Measurements from ENCODE around the gene SETD3.

Gene SETD3

GRCh38 chr14:99436247-99437180 is 44.1 kb downstream of the SETD3 start:
- Histone ChIP-seq H3K9ac (ENCODE audit: low read length in 2 of 2) (peak overlapping the region in 1 of 2 donors; percentile 29), H3K27ac (ENCODE audit: low read length) (peak overlapping the region; percentile 31), H3K4me3 (ENCODE audit: low read length in 2 of 2) (no peak overlapping the region), H3K36me3 (ENCODE audit: control insufficient read depth in 2 of 2, insufficient read depth in 2 of 2, low read length in 2 of 2) (peaks cover 15 to 30% of the 10 kb centered on the region in 2 donors), H3K27me3 (ENCODE audit: control insufficient read depth in 1 of 2, insufficient read depth in 2 of 2, low read length in 2 of 2) (no peaks in the 10 kb centered on the region), H3K9me3 (ENCODE audit: control insufficient read depth in 2 of 2, low read length in 2 of 2) (no peaks in the 10 kb centered on the region), H3K4me1 (ENCODE audit: control insufficient read depth, insufficient read depth, low read length) (peaks cover 10% of the 10 kb centered on the region)

GRCh38 chr14:99435327-99435726 is 45.3 kb downstream of the SETD3 start:
- H3K4me1 ChIP-seq (ENCODE audit: control insufficient read depth, insufficient read depth, low read length): peaks cover 18% of the 10 kb centered on the region
- H3K36me3 ChIP-seq (ENCODE audit: control insufficient read depth in 2 of 2, insufficient read depth in 2 of 2, low read length in 2 of 2): peaks cover 11 to 26% of the 10 kb centered on the region in 2 donors
- no peak overlapping the region for H3K27ac ChIP-seq (ENCODE audit: low read length)
- no peak overlapping the region for H3K4me3 ChIP-seq (ENCODE audit: low read length in 2 of 2)
- no peaks in the 10 kb centered on the region for H3K27me3 ChIP-seq (ENCODE audit: control insufficient read depth in 1 of 2, insufficient read depth in 2 of 2, low read length in 2 of 2)
- H3K9ac ChIP-seq (ENCODE audit: low read length in 2 of 2): no peak overlapping the region
- no peaks in the 10 kb centered on the region for H3K9me3 ChIP-seq (ENCODE audit: control insufficient read depth in 2 of 2, low read length in 2 of 2)

- Histone ChIP-seq H3K36me3 (ENCODE audit: control insufficient read depth in 2 of 2, insufficient read depth in 2 of 2, low read length in 2 of 2) (peaks cover 14 to 29% of the 10 kb centered on the region in 2 donors), H3K4me3 (ENCODE audit: low read length in 2 of 2) (no peak overlapping the region)
Measured at GRCh38 chr14:99432485-99432884, 48.2 kb downstream of the SETD3 start.

GRCh38 chr14:99431986-99432385 is 48.7 kb downstream of the SETD3 start:
- Histone ChIP-seq H3K36me3 (ENCODE audit: control insufficient read depth in 2 of 2, insufficient read depth in 2 of 2, low read length in 2 of 2) (peaks cover 11 to 27% of the 10 kb centered on the region in 2 donors), H3K9ac (ENCODE audit: low read length in 2 of 2) (no peak overlapping the region)

More at GRCh38 chr14:99432485-99432884, 48.2 kb downstream of the SETD3 start:
- Histone ChIP-seq H3K9me3 (ENCODE audit: control insufficient read depth in 2 of 2, low read length in 2 of 2) (no peaks in the 10 kb centered on the region), H3K27ac (ENCODE audit: low read length) (no peak overlapping the region), H3K4me1 (ENCODE audit: control insufficient read depth, insufficient read depth, low read length) (peaks cover 18% of the 10 kb centered on the region), H3K27me3 (ENCODE audit: control insufficient read depth in 1 of 2, insufficient read depth in 2 of 2, low read length in 2 of 2) (no peaks in the 10 kb centered on the region), H3K9ac (ENCODE audit: low read length in 2 of 2) (no peak overlapping the region)

GRCh38 chr14:99430491-99430890 is 50.2 kb downstream of the SETD3 start:
- peaks cover 11 to 31% of the 10 kb centered on the region in 2 donors for H3K36me3 ChIP-seq (ENCODE audit: control insufficient read depth in 2 of 2, insufficient read depth in 2 of 2, low read length in 2 of 2)
- H3K4me1 ChIP-seq (ENCODE audit: control insufficient read depth, insufficient read depth, low read length): peaks cover 8% of the 10 kb centered on the region
- no peak overlapping the region for H3K9ac ChIP-seq (ENCODE audit: low read length in 2 of 2)
- no peak overlapping the region for H3K4me3 ChIP-seq (ENCODE audit: low read length in 2 of 2)
- H3K27me3 ChIP-seq (ENCODE audit: control insufficient read depth in 1 of 2, insufficient read depth in 2 of 2, low read length in 2 of 2): no peaks in the 10 kb centered on the region
- H3K27ac ChIP-seq (ENCODE audit: low read length): no peak overlapping the region
- H3K9me3 ChIP-seq (ENCODE audit: control insufficient read depth in 2 of 2, low read length in 2 of 2): no peaks in the 10 kb centered on the region

More at GRCh38 chr14:99431986-99432385, 48.7 kb downstream of the SETD3 start:
- Histone ChIP-seq H3K9me3 (ENCODE audit: control insufficient read depth in 2 of 2, low read length in 2 of 2) (no peaks in the 10 kb centered on the region), H3K4me1 (ENCODE audit: control insufficient read depth, insufficient read depth, low read length) (peaks cover 17% of the 10 kb centered on the region), H3K27me3 (ENCODE audit: control insufficient read depth in 1 of 2, insufficient read depth in 2 of 2, low read length in 2 of 2) (no peaks in the 10 kb centered on the region), H3K4me3 (ENCODE audit: low read length in 2 of 2) (no peak overlapping the region), H3K27ac (ENCODE audit: low read length) (no peak overlapping the region)

GRCh38 chr14:99427632-99428300 is 52.9 kb downstream of the SETD3 start:
- Histone ChIP-seq H3K36me3 (ENCODE audit: control insufficient read depth in 2 of 2, insufficient read depth in 2 of 2, low read length in 2 of 2) (peaks cover 9 to 25% of the 10 kb centered on the region in 2 donors), H3K9me3 (ENCODE audit: control insufficient read depth in 2 of 2, low read length in 2 of 2) (no peaks in the 10 kb centered on the region), H3K27ac (ENCODE audit: low read length) (no peak overlapping the region), H3K4me3 (ENCODE audit: low read length in 2 of 2) (no peak overlapping the region), H3K4me1 (ENCODE audit: control insufficient read depth, insufficient read depth, low read length) (peaks cover 8% of the 10 kb centered on the region), H3K9ac (ENCODE audit: low read length in 2 of 2) (no peak overlapping the region), H3K27me3 (ENCODE audit: control insufficient read depth in 1 of 2, insufficient read depth in 2 of 2, low read length in 2 of 2) (no peaks in the 10 kb centered on the region)

- Histone ChIP-seq H3K27ac (ENCODE audit: low read length) (no peak overlapping the region), H3K36me3 (ENCODE audit: control insufficient read depth in 2 of 2, insufficient read depth in 2 of 2, low read length in 2 of 2) (peaks cover 9 to 21% of the 10 kb centered on the region in 2 donors), H3K27me3 (ENCODE audit: control insufficient read depth in 1 of 2, insufficient read depth in 2 of 2, low read length in 2 of 2) (no peaks in the 10 kb centered on the region), H3K4me3 (ENCODE audit: low read length in 2 of 2) (no peak overlapping the region), H3K9ac (ENCODE audit: low read length in 2 of 2) (no peak overlapping the region), H3K9me3 (ENCODE audit: control insufficient read depth in 2 of 2, low read length in 2 of 2) (no peaks in the 10 kb centered on the region), H3K4me1 (ENCODE audit: control insufficient read depth, insufficient read depth, low read length) (peaks cover 8% of the 10 kb centered on the region)
Measured at GRCh38 chr14:99426813-99427346, 53.8 kb downstream of the SETD3 start.

- peaks cover 8% of the 10 kb centered on the region for H3K4me1 ChIP-seq (ENCODE audit: control insufficient read depth, insufficient read depth, low read length)
- no peak overlapping the region for H3K27ac ChIP-seq (ENCODE audit: low read length)
- H3K36me3 ChIP-seq (ENCODE audit: control insufficient read depth in 2 of 2, insufficient read depth in 2 of 2, low read length in 2 of 2): peaks cover 9 to 21% of the 10 kb centered on the region in 2 donors
- H3K4me3 ChIP-seq (ENCODE audit: low read length in 2 of 2): no peak overlapping the region
- H3K9ac ChIP-seq (ENCODE audit: low read length in 2 of 2): no peak overlapping the region
- no peaks in the 10 kb centered on the region for H3K9me3 ChIP-seq (ENCODE audit: control insufficient read depth in 2 of 2, low read length in 2 of 2)
- H3K27me3 ChIP-seq (ENCODE audit: control insufficient read depth in 1 of 2, insufficient read depth in 2 of 2, low read length in 2 of 2): no peaks in the 10 kb centered on the region
Measured at GRCh38 chr14:99426265-99426664, 54.4 kb downstream of the SETD3 start.

- H3K4me1 ChIP-seq (ENCODE audit: control insufficient read depth, insufficient read depth, low read length): no peaks in the 10 kb centered on the region
- H3K27ac ChIP-seq (ENCODE audit: low read length): no peak overlapping the region
- no peak overlapping the region for H3K4me3 ChIP-seq (ENCODE audit: low read length in 2 of 2)
- no peaks in the 10 kb centered on the region for H3K9me3 ChIP-seq (ENCODE audit: control insufficient read depth in 2 of 2, low read length in 2 of 2)
- H3K27me3 ChIP-seq (ENCODE audit: control insufficient read depth in 1 of 2, insufficient read depth in 2 of 2, low read length in 2 of 2): no peaks in the 10 kb centered on the region
- H3K36me3 ChIP-seq (ENCODE audit: control insufficient read depth in 2 of 2, insufficient read depth in 2 of 2, low read length in 2 of 2): peaks cover 9 to 20% of the 10 kb centered on the region in 2 donors
- no peak overlapping the region for H3K9ac ChIP-seq (ENCODE audit: low read length in 2 of 2)
Measured at GRCh38 chr14:99425272-99425681, 55.4 kb downstream of the SETD3 start.

GRCh38 chr14:99424306-99424877 is 56.3 kb downstream of the SETD3 start:
- Histone ChIP-seq H3K9ac (ENCODE audit: low read length in 2 of 2) (no peak overlapping the region), H3K36me3 (ENCODE audit: control insufficient read depth in 2 of 2, insufficient read depth in 2 of 2, low read length in 2 of 2) (peaks cover 9 to 20% of the 10 kb centered on the region in 2 donors), H3K4me3 (ENCODE audit: low read length in 2 of 2) (no peak overlapping the region), H3K27ac (ENCODE audit: low read length) (no peak overlapping the region), H3K4me1 (ENCODE audit: control insufficient read depth, insufficient read depth, low read length) (no peaks in the 10 kb centered on the region), H3K27me3 (ENCODE audit: control insufficient read depth in 1 of 2, insufficient read depth in 2 of 2, low read length in 2 of 2) (no peaks in the 10 kb centered on the region), H3K9me3 (ENCODE audit: control insufficient read depth in 2 of 2, low read length in 2 of 2) (no peaks in the 10 kb centered on the region)

Measured in stomach smooth muscle (tissue), 2 donors.